Midbrain (tissue), 1 donor: Measurements from ENCODE around the gene MRPL3.
"Not testable (repeated sequence)": the region's sequence is repeated elsewhere in the genome, so short reads cannot be mapped to it uniquely, and the experiment has no call there.

Experiments used
- DNase-seq: peaks from one replicate; lab custom pipeline; 2025; lab: John Stamatoyannopoulos, UW

The MRPL3 gene

DNA sequence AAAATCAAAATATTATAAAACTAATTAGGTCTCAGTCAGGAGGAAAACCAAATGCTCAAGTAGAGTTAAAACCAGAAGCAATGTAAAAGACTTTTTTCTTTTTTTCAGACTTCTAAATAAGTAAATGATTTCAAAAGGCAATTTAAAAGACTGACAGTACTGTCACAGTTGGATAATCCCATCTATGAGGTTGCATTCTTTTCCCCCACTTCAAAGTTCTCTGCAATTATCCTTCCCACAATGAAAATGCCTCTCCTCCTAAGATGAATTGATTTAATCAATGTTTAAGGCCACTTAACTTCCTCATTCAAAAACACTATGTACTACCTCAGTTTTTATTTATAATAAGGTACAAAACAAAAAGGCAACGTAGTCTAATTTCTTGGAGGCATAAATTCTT, 8.1 kb downstream of the MRPL3 start:
- DNase-seq: no peak

DNA sequence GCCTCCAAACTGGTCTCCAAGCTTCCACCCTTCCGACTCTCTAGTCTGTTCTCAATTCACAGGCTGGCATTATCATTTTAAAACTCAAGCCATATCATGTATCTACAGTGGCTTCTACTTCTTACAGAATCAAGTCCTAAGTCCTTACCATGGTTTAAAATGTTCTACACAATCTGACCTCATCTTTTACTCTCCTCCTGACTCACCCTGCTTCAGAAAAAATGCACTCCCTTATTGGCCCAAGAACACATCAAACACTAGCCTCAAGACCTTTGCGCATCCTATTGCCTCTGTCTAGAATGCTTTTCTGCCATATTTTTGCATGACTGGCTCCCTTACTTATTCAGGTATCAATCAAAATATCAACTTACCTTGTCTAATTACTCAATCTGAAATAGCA, 11.0 kb downstream of the MRPL3 start:
- no peak for DNase-seq

DNA sequence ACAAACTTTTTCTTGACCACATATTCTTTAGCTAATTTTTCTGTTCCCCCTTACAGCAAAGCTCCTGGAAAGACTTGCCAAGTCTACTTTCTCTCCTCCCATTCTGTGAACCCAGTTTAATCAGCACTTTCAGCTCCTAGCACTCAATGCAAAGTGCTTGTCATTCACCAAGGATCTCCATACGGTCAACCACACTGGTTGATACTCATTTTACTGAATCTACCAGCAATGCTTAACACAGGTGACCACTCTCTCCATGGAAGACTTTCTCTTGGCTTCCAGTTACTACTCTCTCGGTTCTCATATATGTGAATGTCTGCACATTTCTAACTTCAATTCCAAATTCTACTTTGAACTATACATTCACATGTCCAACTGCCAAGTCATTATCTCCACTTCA, 11.7 kb downstream of the MRPL3 start:
- no peak for DNase-seq

DNA sequence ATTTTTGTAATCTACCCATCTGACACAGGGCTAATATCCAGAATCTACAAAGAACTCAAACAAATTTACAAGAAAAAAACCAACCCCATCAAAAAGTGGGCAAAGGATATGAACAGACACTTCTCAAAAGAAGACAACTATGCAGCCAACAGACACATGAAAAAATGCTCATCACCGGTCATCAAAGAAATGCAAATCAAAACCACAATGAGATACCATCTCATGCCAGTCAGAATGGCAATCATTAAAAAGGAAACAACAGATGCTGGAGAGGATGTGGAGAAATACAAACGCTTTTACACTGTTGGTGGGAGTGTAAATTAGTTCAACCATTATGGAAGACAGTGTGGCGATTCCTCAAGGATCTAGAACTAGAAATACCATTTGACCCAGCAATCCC, 16.2 kb downstream of the MRPL3 start:
- DNase-seq: not testable (repeated sequence)

DNA sequence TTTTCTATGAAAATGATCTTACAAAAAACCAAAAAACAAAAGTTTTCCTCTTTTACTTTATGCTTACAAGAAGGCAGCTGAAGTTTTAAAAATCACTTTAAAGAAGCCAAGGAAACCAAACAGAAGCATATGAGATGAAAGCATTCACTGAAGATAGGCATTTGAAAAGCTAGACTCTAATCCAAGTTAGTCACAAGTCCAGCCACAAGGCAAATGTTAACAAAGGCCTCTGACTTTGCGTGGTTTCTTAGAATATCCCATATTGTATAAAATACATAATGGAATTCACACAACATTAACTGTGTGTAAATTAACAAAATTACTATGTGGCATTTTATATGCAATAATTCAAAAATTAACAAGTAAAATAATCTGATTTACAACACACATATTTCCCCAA, 17.7 kb downstream of the MRPL3 start:
- DNase-seq: no peak

DNA sequence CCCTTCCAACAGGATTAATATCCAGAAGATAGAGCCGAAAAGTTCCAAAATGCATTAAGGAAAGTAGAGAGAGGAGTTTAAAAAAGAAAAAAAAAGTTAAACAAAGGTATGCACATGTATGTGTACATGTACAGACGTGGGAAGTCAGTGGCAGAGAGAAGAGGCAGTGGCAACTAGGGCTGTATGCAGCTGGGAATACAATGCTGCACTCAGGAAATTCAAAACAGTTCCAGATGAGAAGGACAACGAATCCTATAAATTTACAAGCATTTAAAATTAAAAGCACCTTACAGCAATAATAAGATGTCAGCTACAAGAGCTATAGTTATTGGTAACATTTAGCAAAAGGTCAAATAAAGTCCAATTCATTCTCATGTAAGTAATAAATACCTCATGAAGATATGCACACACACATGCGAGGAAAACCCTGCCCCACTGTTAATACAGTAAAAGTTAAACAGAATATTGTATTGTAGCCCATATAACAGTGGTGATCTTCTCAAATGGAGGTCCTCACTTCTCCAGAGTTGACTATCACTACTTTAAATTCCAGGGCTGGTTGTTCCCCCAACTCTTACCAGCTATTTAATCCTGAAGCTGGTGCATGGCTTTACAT, 18.2 kb downstream of the MRPL3 start:
- DNase-seq: no peak

DNA sequence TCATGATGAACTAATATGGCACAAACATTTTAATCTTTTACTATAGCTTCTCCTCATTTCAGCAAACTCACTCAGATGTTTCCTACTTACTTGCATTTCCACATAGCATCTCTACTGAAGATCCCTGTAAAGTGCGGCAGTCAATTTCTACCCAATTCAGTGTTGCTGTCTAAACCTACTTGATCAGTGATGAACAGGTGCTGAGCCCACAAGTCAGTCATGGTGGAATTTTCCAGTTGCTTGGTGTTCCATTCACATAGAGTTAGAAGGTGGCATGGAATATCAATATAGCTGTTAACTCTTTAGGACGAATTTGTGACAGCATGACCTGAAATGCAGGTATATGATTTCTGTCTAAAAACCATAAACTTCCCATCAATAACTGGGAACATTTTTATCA, 22.7 kb downstream of the MRPL3 start:
- DNase-seq: no peak

DNA sequence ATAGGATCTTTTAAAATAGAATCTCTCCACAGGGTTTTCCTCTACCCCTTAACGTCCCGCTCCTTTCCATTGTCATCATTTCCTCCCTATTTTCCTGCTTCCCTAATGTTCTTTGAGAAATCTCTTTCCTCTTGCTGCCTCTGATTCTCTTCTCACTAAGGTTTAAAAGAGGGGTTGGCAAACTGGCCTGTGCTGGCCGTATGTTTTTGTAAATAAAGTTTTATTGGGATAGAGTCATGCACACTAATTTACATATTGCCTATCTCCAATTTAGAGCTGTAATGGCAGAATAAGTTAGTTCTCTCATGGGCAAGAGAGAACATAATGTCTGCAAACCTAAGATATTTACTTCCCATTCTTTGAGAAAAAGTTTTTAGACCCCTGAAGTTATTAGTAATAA, 25.0 kb downstream of the MRPL3 start:
- DNase-seq: no peak

DNA sequence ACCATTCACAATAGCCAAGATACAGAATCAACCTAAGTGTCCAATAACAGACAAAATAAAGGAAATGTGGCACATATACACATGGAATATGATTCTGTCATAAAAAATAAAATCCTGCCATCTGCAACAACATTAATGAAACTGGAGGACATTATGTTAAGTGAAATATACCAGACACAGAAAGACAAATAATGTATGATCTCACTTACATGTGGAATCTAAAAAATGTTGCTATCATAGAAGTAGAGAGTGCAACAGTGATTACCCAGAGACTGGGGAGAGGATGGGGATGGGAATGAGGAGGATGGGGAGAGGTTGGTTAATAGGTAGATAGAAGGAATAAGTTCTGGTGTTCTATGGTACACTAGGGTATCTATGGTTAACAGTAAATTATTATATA, 28.7 kb downstream of the MRPL3 start:
- DNase-seq: no peak

DNA sequence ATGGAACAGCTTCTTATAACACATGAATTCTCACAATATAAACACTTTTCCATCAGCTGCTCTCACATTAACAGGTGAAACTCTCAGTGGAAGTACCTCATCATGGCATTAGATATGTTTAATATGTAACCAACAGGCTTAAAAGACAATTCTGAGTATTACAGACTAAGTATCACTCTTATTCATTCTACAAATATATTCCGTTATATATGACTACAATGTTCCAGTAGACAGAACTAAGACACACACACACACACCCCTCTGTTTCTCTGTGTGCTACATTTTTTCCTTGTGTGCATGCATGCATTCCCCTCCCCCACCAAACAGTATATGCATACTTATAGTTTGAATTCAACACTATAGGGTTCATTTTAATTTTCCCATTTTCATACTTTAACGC, 32.4 kb downstream of the MRPL3 start:
- no peak for DNase-seq

DNA sequence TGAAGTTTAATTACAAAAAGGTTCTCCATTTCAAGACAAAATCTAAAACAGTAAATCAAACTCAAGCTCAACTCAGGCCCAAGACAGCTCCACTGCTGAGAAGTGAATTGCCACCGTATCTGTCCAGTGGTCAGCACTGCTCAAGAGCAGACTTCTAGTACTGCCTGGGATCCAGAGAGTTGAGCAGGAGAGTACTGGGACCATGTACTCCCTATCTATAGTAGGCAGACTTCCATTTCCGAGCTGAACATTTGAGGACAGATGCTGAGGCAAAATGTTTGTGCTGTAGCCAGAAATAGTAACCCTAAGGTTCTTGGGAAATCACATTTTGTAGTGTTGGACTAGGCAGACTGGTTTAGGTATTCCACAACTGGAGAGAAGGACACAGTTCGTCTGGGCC, 44.1 kb downstream of the MRPL3 start:
- no peak for DNase-seq

DNA sequence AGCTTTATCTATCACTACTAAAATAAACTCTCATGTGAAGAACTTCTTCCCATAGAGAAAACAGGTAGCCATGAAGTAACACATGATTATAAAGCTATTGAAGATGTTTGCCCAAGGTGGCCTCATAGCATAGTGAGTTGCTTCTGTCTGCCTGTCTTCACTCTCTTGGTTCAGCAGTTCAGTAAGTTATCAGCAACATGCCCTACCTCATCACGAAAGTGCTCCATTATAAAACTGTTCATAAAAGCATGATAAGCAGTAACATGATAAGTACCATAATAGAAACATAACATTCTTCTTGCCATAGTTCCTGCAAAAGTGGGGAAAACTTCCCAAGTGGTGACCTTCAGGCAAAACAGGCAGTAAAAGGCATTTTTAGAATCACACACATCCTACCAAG, 45.6 kb downstream of the MRPL3 start:
- DNase-seq: no peak

DNA sequence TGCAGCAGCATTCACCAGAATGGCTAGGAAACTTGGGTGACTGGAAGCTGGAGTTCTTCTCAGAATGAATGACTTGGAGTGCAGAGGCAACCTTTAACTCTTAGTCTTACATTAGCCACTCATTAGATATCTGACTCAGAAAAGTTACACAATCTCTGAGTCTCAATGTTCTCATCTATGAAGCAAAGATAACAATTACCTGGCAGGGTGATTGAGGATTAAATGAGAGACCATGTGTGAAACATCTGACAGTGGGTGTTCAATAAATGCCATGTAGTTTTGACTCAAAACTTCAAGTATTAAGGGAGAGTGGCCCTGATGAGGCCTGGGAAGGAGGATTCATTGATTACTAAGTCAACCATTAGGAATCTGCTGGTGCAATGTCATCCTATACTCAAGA, 48.3 kb downstream of the MRPL3 start:
- DNase-seq: no peak

DNA sequence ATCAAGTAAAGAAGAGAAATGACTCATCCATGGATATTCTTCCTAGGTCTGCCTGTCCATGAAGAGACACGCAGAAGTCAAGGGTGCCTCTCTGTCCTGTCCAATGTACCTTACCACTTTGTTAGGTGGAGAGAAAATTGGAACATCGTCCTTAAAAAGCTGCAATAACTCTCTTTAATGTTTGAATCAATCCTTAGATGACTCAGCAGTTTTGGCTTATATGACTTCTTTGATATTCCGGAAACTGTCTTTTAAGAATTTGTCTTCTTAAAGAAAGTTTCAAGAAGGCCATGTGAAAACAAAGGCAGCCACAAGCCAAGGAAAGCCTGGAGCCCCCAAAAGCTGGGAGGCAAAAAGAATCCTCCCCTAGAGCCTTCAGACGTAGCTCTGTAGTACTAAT, 49.2 kb downstream of the MRPL3 start:
- no peak for DNase-seq

DNA sequence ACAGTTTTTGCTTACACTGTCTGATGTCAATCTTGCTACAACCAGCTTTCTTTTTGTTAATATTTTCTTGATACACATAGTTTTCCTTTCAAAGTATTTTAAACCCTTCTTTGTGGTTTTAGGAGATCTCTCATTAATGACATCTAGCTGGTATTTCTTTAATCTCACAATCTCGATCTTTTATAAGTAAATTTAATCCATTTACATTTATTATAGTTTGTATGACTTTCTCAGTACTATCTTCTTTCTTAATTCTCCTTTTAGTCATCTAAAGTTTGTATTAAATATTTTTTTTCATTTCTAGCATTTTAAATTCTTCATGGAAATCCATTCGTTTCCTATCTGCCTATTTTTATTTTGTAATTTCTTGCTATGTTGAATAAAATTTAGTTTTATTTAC, 55.4 kb downstream of the MRPL3 start:
- DNase-seq: no peak

DNA sequence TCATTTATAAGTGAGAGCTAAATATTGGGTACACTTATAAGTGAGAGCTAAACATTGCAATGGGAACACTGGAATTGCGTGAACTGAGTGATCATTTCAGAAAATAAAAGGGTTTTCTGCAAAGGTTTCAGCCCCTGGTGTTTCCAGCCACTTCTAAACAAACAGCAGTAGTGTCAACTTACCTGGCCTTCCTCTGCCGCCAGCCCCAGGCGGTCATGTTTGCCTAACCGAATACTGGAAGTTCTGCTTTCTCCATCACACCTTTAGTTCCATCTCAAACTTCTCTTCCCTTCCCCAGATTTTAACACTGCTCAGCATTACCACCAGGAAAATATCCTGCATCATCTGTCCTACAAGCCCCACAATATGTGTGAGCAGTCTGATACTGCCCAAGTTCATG, 58.6 kb downstream of the MRPL3 start:
- no peak for DNase-seq

DNA sequence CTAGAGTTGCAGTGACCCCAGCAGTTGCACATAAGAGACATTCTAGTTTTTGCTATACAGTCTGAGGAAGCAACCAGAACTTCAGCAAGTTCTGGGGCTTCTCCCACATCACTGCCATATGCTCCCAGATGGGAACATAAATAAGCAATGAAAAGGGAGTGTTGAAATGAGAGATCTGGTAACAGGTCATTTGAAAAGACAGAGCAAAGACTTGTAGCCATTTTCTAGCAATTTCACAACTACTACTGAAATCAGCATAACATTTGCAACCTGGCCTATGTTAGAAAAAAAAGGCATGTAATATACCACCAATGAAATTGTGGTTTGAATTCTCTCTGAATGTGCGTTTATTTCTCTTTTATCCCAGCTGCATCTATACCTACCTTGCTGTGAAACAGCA, 63.7 kb downstream of the MRPL3 start:
- DNase-seq: no peak

DNA sequence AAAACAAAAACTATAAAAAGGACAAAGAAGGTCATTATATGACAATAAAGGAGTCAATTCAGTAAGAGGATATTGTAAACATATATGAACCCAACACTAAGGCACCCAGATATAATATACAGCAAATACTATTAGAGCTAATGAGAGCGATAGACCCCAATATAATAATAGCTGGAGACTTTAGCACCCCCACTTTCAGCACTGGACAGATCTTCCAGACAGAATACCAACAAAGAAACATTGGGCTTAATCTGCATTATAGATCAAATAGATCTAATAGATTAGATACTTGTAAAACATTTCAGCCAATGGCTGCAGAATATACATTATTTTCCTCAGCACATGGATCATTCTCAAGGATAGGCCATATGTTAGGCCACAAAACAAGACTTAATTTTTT, 67.8 kb downstream of the MRPL3 start:
- DNase-seq: no peak

DNA sequence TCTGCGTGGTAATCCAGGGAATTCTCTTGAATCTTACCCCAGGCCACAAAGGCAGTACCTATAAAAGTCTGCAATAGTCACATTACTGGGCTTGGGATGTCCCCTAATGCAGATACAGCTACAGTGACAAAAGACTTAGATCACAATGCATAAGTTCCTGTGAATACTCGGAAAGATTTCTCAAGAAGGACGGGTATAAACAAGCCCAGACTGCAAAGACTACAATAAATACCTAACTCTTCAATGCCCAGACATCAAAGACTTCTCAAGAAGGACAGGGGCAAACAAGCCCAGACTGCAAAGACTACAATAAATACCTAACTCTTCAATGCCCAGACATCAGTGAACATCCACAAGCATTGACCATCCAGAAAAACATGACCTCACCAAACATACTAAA, 70.3 kb downstream of the MRPL3 start:
- no peak for DNase-seq

DNA sequence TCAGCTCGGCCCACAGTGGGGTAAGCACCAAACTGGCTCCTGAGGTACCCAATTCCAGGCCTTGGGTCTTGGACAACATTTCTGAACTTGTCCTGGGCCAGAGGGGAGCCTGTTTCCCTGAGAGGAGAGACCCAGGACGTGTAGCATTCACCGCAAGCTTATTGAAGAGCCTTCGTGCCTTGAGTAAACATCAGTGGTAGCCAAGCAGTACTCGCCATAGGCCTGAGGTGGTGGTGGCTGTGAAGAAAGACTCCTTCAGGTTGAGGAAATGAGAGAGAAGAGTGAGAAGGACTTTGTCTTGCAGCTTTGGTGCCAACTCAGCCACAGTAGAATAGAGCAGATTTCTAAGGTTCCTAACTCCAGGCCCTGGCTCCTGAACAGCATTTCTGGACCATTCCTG, 71.0 kb downstream of the MRPL3 start:
- no peak for DNase-seq

DNA sequence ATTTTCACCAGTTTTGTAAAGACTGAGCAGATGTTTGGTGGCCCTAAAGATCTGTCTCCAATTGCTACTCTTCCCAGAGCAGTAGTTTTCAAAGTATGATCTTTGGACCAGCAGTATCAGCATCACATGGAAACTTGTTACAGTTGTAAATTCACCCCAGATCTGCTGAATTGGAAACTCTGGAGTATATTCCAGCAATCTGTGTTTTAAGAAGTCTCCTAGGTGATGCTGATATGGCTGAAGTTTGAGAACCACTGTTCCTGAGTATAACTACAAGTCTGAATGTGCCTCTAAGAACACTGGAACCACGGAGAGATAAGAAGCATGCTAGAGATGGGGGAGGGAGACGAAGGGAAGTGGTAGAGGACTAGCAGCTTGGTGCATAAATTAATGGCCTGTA, 75.5 kb downstream of the MRPL3 start:
- DNase-seq: no peak

DNA sequence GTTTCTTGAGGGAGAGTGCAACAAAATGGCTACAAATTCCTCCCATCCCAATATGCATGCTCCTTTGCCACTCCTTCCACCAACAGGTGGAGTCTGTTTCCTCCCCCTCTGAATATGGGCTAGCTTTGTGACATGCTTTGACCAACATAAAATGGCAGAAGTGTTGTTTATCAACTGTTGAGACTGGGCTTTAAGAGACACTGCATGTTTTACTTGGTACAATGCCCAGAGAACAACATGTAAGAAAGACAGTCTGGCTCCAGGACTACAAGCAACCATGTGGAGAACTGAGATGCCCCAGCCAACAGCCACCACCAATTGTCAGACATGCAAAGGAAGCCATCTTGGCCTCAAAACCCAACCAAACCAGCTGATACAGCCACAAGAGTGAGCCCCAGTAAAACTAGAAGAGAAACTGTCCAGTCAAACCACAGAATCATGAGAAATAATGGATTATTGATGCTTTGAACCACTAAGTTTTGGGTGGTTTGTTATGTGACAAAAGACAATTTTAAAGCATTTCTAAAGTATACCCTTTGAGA, 80.7 kb downstream of the MRPL3 start:
- no peak for DNase-seq

DNA sequence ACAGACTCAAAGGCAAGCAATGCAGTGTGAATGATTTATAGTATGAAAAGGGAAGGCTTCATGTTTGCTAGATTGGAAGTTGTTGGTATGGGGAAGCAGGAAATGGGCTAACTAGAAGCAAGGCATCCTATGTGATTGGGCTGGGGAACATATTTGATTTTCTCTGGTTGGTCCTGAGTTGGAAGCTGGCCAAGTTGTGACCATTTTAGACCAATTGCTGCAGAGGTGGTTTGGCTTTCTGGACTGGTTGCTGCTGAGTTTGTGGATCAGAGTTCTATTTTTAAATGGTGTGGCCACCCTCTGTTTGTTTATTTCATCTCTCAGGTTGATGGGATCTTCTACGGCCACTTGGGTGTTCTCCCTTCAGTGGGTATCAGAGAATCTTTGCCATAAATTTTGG, 81.5 kb downstream of the MRPL3 start:
- no peak for DNase-seq

DNA sequence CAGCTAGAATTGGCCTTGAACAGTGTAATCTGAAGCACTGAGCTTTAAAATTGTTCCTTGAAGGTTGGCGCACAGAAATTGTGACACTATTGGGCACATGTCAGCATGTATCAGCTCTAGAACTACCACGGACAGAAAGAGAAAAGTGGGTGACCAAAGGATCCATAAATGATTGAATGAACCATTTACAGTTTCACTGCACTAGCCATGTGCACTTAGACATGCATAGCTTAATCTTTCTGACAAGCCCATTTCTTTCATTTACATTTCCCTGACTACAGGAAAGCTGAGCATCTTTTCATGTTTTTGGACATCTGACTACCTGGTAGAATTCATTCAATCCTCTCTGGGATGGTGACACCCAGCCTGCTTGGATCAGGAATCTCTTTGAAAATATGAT, 85.0 kb downstream of the MRPL3 start:
- no peak for DNase-seq
